Measurements from ENCODE around the gene HRCT1.

DNA sequence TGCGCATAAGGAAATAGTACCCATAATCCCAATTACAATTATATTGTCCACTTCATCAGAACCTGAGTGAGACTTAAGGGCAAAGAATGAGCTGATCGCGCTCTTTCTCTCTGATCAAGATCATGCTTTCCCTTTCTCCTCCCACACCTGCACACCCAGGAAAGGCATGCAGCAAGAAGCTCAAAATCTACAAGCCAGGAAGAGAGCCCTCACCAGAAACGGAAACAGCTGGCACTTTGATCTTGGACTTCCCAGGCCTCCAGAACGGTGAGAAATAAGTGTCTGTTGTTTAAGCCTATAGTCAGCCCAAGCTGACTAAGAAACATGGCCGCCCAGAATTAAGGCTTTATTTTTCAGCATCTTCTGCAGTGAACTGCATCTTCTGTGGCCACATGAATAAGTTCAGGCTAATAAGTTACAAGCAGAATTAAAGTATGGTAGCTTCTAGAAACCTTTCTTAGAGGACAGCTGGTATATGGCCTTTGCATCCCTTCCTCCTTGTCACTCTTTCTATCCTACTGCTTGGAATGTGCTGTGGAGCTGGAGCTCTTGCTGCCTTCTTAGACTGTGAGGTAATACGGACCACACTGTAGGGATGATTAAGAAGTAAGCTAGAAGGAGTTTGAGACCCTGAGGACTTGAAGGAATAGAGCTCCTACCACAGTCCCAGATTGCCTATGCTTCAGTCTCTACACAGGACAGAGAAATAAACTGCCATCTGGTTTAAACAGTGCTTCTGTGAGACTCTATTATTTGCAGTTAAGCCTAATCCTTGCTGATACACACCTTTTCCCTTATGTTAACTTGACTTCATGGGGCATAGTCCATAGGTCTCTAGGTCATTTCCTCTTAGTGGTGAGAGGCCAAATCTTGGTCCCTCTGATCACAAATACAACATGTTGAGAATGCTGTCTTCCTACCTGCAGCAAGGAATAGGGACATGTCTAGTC lies 34.7 kb downstream of the HRCT1 start:
- TF ChIP-seq CTBP1 (IDR thresholded peaks at IDR 0.05; ENCODE audit: borderline replicate concordance) (no peak), FOXM1 (IDR thresholded peaks at IDR 0.05; ENCODE audit: borderline replicate concordance) (no peak), NFRKB (IDR thresholded peaks at IDR 0.05) (no peak), FOXA1 (IDR thresholded peaks at IDR 0.05) (no peak), SUZ12 (IDR thresholded peaks at IDR 0.05) (no peak), HDGF (IDR thresholded peaks at IDR 0.05; ENCODE audit: borderline replicate concordance) (no peak)

Measured in HEK293T (cell line).